Gastroesophageal sphincter (tissue), 4 donors: ENCODE data around the gene NXPH4. TPM values are rescaled to one million over a fixed set of nuclear protein-coding genes. Genes with fewer than 3 reads are reported as not detected.
A peak's percentile ranks its signal among the peaks of the same experiment; 100 is the strongest.

ENCODE experiments used
- ATAC-seq: fragments of 150-250 bp; one replicate; pipeline ENCODE4 v1.9.1; 2016; ENCODE audit warnings: mild to moderate bottlenecking, moderate library complexity
- H3K27ac ChIP-seq, 4 donors: fragments of 200-600 bp; sonication (generic) in 3 of 4; 1 replicate in 3 of 4; 2 replicates in 1 of 4; pipeline ENCODE4 v1.5.1; 2016 to 2019
- H3K27me3 ChIP-seq: fragments of 200-600 bp; sonication (generic); one replicate; pipeline ENCODE4 v1.5.1; 2019
- H3K36me3 ChIP-seq, 2 donors: fragments of 200-600 bp; sonication (generic); one replicate each; pipeline ENCODE4 v1.5.1; 2019; ENCODE audit warnings: control low read depth in 1 of 2
- H3K4me1 ChIP-seq, 3 donors: fragments of 200-600 bp; sonication (generic); 1 replicate in 2 of 3; 2 replicates in 1 of 3; pipeline ENCODE4 v1.5.1; 2016 to 2019; ENCODE audit warnings: control low read depth in 2 of 3
- H3K4me3 ChIP-seq, 2 donors: fragments of 200-600 bp; sonication (generic); one replicate each; pipeline ENCODE4 v1.5.1; 2019; ENCODE audit warnings: mild to moderate bottlenecking in 1 of 2, moderate library complexity in 1 of 2
- H3K9me3 ChIP-seq, 3 donors: fragments of 200-600 bp; sonication (generic); one replicate each; pipeline ENCODE4 v1.5.1; 2017 to 2019; ENCODE audit warnings: control low read depth in 2 of 3
- EP300 ChIP-seq: sonication (generic); formaldehyde crosslinking; IDR thresholded peaks from one replicate; pipeline ENCODE4 v1.6.1; 2017; ENCODE audit warnings: antibody characterized with exemption, mild to moderate bottlenecking
- POLR2A ChIP-seq, 2 donors: fragments of 450-650 bp; IDR thresholded peaks; one replicate each; pipeline ENCODE4 v1.6.1; 2017; ENCODE audit warnings: antibody characterized with exemption in 2 of 2, mild to moderate bottlenecking in 2 of 2, moderate library complexity in 1 of 2
- POLR2AphosphoS5 ChIP-seq: sonication (generic); formaldehyde crosslinking; IDR thresholded peaks from one replicate; pipeline ENCODE4 v1.6.1; 2017; ENCODE audit warnings: antibody characterized with exemption
- WGBS, 2 donors: methylation state at CpG; one replicate each; pipeline ENCODE4 v1.1.5; 2018; ENCODE audit warnings: low coverage in 1 of 2; 5-methylcytosine and 5-hydroxymethylcytosine counted together
- total RNA-seq, 4 donors: library from RNA; depleted of rRNA; stranded (reverse); fragments of >200 nt; gene quantifications; one replicate each; pipeline ENCODE4 v1.1.0, GENCODE V29; 2016
- TF ChIP-seq, protein P1 (sequence below), 4 experiments: fragments of 200-600 bp in 2 of 4; fragments of 450-650 bp in 2 of 4; sonication (generic) in 1 of 4; IDR thresholded peaks; one replicate each; pipeline ENCODE4 v1.5.1; 2017 to 2019; ENCODE audit warnings: antibody characterized with exemption in 4 of 4, mild to moderate bottlenecking in 2 of 4, moderate library complexity in 2 of 4

The NXPH4 gene
- total RNA-seq, 4 donors from 2014 or later: 1.1 TPM; not detected in 3

DNA sequence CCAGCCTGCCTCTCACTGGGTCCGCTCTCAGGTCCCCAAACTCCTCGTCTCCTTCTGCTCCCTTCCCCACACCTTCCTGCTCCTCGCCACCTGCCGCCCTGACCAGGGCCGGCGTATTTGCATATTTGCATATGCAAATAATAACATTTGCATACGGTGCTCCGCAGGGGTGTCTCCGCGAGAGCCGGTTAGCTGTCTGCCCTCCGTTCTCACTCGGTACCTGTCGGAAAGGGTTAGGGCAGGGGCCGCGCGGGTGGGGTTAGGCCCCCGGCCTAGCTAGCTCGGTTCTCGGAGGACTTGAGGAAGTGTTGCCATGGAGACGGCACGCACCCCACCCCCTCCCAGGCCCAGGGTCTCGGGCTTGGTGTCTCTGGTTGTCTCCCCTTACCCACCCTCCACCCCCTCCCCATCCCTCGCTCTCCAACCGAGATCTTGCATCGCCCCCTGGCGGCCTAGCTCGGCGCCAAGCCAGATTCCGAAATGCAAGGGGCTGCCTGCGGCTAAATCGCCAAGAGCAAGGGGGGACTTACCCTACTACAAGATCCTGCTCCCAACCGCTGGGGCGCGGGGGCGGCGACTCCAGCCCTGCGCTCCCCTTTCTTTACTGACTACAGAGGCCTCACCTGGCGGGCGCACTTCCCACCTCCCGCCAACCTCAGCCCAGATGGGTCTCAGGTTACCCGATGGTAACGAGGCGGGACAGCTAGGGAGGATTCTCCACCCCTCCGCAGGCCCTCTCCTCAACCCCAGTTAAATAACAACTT is 26.3 kb downstream of the NXPH4 start:
- H3K4me1 ChIP-seq: peaks cover 2 to 63% (median 51%) of the 10 kb centered on the region in 3 donors
- WGBS, 2 donors: 2 to 3% methylated on average over 10 to 18 of the region's 45 CpGs
- no peaks in the 10 kb centered on the region for H3K36me3 ChIP-seq
- TF ChIP-seq, protein P1, sequence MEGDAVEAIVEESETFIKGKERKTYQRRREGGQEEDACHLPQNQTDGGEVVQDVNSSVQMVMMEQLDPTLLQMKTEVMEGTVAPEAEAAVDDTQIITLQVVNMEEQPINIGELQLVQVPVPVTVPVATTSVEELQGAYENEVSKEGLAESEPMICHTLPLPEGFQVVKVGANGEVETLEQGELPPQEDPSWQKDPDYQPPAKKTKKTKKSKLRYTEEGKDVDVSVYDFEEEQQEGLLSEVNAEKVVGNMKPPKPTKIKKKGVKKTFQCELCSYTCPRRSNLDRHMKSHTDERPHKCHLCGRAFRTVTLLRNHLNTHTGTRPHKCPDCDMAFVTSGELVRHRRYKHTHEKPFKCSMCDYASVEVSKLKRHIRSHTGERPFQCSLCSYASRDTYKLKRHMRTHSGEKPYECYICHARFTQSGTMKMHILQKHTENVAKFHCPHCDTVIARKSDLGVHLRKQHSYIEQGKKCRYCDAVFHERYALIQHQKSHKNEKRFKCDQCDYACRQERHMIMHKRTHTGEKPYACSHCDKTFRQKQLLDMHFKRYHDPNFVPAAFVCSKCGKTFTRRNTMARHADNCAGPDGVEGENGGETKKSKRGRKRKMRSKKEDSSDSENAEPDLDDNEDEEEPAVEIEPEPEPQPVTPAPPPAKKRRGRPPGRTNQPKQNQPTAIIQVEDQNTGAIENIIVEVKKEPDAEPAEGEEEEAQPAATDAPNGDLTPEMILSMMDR (IDR thresholded peaks at IDR 0.05): peak; percentile 33 to 69 (median 44)
- TF ChIP-seq POLR2A (IDR thresholded peaks at IDR 0.05): no peak
- ATAC-seq: no peak
- H3K4me3 ChIP-seq: peak overlapping the region in 1 of 2 donors; percentile 38
- no peak overlapping the region for H3K27ac ChIP-seq
- H3K9me3 ChIP-seq: no peaks in the 10 kb centered on the region
- peaks cover 91% of the 10 kb centered on the region for H3K27me3 ChIP-seq

DNA sequence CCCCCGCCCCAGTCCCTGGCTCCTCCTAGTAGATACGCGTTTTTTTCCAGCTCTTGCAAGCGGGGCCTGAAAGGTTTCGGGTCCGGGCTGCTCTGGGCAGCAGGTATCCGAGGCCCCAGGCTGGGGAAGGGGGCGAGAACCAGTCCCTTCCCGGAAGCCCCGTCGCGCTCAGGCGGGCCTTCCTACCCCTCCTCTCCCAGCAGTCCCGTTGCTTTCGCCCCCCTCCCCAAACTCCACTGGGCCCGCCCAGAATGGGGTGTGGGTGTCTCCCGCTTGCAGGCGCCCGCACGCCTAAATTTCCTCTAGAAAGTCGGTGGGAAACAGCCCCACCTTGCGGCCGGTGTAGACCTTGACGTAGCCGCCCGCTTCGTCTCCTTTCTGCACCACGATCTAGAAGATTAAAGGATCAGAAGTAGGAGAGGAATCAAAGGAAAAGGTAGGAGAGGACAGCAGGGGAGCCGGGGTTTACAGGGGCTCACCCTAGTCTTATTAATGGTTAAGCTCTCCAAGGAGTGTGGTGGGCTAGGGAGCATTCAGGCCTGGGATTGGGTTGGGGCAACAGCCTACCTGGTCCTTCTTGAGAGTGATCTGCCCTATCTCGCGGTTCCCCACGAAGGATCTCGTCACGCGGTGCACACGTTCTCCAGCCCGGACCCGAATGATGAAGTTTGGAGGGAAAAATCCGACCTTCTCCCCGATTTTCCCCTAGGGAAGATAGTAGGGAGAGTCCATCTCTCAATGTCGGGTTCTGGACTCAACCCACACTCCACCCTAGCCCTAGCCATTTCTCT is 27.1 kb downstream of the NXPH4 start:
- peak; percentile 25 for ATAC-seq
- H3K27me3 ChIP-seq: peaks cover 88% of the 10 kb centered on the region
- H3K27ac ChIP-seq: no peak overlapping the region
- H3K4me1 ChIP-seq: peaks cover 2 to 55% (median 43%) of the 10 kb centered on the region in 3 donors
- no peak for TF ChIP-seq EP300
- no peak for TF ChIP-seq POLR2A (IDR thresholded peaks at IDR 0.05)
- TF ChIP-seq, protein P1 (IDR thresholded peaks at IDR 0.05): peak; percentile 72 to 83 (median 73)
- H3K4me3 ChIP-seq: peak overlapping the region in 1 of 2 donors; percentile 38
- 3 to 14% methylated on average over 6 to 18 of the region's 41 CpGs for WGBS, 2 donors
- H3K36me3 ChIP-seq: no peaks in the 10 kb centered on the region
- no peaks in the 10 kb centered on the region for H3K9me3 ChIP-seq

DNA sequence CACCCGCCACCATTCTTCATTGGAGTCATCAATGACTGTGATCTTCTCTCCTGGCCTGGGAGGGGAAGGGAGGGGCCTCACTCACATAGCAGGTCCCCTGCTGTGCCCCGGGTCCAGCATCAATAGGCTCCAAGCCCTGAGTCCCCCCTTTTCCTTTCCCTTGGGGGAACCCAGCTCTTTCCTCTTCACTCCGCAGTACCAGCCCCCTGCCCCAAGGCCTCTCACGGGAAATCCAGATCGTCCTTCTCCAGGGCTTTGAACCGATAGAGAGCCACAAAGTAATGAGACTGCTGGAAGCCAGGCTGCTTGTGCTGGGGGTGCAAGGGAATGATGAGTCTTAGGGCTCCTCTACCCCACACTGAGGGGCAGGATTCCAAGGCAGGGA is 27.7 kb downstream of the NXPH4 start:
- Histone ChIP-seq H3K4me1 (peaks cover 2 to 49% (median 40%) of the 10 kb centered on the region in 3 donors), H3K9me3 (no peaks in the 10 kb centered on the region), H3K27ac (no peak overlapping the region), H3K27me3 (peaks cover 90% of the 10 kb centered on the region), H3K36me3 (no peaks in the 10 kb centered on the region), H3K4me3 (no peak overlapping the region)
- 43 to 56% methylated on average over 2 of the region's 6 CpGs for WGBS, 2 donors
- ATAC-seq: no peak
- TF ChIP-seq EP300 (no peak), POLR2AphosphoS5 (no peak), POLR2A (IDR thresholded peaks at IDR 0.05) (no peak)
- TF ChIP-seq, protein P1 (IDR thresholded peaks at IDR 0.05): no peak

DNA sequence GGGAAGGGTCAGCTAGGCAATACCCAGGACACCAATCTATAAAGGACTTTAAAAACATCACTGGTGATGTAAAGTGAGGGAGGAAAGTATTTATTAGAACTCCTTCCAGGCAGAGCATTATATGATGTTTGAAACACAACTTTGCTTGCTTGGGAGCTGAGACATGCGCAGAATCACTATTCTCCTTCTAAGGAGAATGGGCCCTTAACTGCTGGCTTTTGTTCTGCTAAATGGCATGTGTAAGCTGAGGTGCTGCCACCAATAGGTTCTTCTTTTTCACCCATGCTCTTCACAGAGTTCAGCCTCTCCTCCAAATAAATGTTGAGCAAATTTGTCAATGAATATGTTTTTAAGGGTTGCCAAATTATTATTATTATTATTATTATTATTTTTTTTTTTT is 30.4 kb downstream of the NXPH4 start:
- TF ChIP-seq, protein P1 (IDR thresholded peaks at IDR 0.05): no peak
- TF ChIP-seq POLR2AphosphoS5 (no peak), EP300 (no peak), POLR2A (IDR thresholded peaks at IDR 0.05) (no peak)
- ATAC-seq: no peak
- H3K27me3 ChIP-seq: peaks cover 68% of the 10 kb centered on the region
- no peak overlapping the region for H3K4me3 ChIP-seq
- no peak overlapping the region for H3K27ac ChIP-seq
- no peaks in the 10 kb centered on the region for H3K36me3 ChIP-seq
- peaks cover 0 to 22% (median 17%) of the 10 kb centered on the region in 3 donors for H3K4me1 ChIP-seq
- no peaks in the 10 kb centered on the region for H3K9me3 ChIP-seq
- 83 to 89% methylated on average over 1 of the region's 1 CpG for WGBS, 2 donors
